GM19324 (cell line): ENCODE data around the gene NFKB1.

Source experiments
- ATAC-seq: cut with Tn5 transposase; IDR thresholded peaks from one replicate; pipeline ENCODE4 v1.9.1; 2021; ENCODE audit warnings: mild to moderate bottlenecking, moderate library complexity; ENCODE audit not compliant: unreplicated experiment, low FRiP score

NFKB1 gene

GRCh38 chr4:102527695-102528283 lies 26.6 kb downstream of the NFKB1 start:
- no peak for ATAC-seq

DNA sequence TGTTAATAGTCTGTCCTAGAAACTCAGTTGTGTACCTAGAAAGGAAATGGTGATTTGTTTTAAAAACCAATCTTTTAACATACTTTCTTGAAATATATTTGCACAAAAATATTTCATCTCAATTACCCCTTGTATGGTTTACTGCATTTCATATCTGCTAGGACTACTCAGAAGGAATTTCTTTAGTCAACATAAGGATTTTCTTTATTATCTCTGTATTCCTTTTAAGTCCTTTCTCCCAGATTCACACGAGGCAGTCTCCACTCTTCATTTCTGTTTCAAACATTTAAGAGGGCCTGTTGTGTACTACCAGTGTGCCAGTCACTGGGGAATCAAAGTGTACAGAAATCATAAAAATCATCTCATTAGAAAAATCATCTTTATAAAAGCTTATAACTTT lies 28.8 kb downstream of the NFKB1 start:
- ATAC-seq: no peak

DNA sequence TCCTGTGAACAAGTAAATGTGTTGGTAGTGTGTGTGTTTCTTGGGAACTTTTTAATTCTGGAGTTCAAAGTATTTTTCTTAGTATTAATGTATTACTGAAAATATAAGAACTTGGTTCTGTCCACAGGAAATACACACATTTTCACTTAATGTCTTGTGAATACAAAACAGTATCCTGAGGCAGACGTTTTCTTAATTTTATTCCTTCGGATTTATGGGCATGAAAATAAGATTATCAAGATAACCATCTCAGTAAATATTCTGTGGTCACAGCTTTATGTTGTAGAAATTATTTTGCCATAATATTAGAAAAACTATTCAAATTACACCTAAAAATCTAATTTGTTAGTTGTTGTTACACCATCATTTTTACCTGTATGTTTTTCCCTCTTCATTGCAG lies 29.8 kb downstream of the NFKB1 start:
- no peak for ATAC-seq

GRCh38 chr4:102531462-102531861 lies 30.3 kb downstream of the NFKB1 start:
- ATAC-seq: no peak

DNA sequence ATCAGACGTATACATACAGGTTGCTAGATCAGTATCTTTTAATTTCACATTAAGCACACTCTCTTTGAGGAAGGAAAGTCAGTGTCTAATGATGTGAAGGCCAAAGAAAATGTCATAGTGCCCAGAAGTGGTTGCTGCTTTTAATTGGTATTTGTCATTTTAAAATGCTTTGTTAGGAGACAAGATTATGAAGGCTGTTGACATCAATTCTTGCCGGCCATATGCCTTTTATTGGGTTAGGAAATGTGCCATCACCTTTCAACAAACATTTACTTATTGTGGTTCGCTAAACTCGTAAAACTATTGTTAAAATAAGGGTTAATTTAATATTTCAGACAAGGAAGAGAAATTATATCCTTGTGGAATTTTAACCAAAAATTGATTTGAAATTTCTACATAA lies 32.2 kb downstream of the NFKB1 start:
- no peak for ATAC-seq

- ATAC-seq: no peak
Measured at GRCh38 chr4:102533904-102534303, 32.7 kb downstream of the NFKB1 start.

- no peak for ATAC-seq
Measured at GRCh38 chr4:102534845-102535244, 33.7 kb downstream of the NFKB1 start.

- no peak for ATAC-seq
Measured at GRCh38 chr4:102535398-102536082, 34.4 kb downstream of the NFKB1 start.

GRCh38 chr4:102536768-102537167 lies 35.6 kb downstream of the NFKB1 start:
- no peak for ATAC-seq

DNA sequence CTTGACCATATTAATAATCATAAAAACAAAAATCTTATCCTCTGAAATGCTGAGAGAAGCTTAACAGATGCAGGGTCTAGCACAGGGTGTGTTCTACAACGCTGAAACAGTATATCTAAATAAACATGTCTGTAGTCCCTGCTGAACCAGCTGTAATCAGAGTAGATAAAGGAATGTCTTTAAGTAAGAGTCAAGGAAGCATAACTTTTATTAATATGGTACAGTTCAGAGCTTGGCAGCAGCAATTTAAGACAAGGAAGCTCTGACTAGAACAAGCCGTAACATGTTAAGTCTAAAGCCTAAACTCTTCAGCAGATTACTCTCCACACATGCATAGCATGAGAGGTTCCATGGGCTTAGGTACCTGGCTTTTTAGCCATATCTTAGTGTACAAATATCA lies 36.1 kb downstream of the NFKB1 start:
- ATAC-seq: no peak

GRCh38 chr4:102541697-102542096 lies 40.5 kb downstream of the NFKB1 start:
- ATAC-seq: no peak

DNA sequence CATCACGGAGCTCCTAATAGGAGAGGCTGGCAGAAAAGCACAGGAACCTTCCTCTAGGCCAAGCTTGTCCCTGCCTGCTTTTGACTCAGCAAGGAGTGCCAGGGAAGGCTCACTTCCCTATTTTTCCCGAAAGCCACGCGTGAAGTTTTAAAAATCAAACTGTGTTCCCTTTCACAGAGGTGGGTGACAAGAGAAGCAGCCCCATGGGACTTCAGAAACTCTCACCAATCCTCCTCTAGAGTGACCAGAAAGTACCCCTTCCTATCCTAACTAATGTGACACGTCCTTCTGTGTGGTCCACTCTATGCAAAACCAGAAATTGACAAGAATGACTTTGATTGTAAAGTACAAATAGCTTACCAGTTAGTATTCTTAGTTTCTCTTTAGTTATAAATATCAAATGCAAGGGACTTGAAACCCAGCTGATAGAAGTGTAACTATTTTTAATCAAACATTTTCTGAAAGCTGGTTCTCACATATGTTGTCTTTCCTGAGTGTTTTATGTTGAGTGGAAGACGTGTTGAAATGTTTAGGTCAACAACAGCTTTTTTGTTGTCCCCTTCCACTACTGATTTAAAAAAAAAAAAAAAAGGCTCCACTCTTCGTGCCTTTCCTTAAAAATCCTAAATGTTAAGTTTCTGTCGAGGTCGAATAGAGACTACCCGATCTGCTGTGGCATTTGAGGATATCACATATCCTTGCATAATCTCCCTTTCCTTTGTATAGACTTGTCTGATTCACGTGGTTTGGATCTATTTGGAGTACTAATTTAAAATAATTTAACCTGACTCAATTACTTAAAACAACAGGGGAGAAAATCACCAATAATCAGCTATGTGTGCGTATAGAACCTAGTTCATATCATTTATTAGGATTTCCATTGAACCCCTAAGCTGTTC lies 42.1 kb downstream of the NFKB1 start:
- ATAC-seq: peak; percentile 84

- no peak for ATAC-seq
Measured at GRCh38 chr4:102546635-102547034, 45.5 kb downstream of the NFKB1 start.

DNA sequence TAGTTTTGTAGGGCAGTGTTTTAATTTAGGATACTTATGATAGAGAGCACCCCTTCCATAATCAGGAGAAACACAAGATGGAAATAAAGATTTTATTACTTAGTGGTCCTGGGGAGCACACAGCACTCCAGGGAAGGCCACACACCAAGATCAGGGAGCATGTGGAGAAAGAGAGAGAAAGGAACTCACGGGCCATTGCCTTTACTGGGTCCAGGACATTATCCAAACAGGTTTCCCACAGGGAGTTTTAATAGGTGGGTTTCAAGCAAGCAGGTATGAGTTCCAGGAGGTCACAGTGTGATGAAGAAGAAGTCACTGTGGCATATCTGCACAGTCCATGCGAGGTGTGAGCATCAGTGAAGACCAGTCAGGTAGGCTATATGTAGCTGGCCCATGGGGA lies 46.8 kb downstream of the NFKB1 start:
- no peak for ATAC-seq

GRCh38 chr4:102551958-102552565 lies 50.9 kb downstream of the NFKB1 start:
- no peak for ATAC-seq

DNA sequence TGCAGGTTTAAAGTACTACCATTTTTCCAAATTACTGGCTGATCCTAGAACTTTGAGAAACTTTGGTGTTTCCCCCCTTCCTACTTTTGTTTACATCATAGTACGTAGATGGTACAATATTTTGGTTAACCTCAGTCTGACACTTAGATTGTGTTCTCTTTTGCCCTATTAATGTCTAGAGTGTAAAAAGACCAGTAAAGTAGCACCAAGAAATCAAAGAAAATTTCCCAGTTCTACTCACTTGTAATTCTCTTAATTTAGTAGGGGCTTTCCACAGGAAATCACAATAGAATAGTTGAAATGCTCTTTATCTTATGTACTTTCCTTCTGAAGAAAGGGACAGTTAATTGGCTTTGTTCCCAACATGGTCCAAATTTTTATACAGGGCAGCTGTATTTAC lies 51.6 kb downstream of the NFKB1 start:
- ATAC-seq: no peak

DNA sequence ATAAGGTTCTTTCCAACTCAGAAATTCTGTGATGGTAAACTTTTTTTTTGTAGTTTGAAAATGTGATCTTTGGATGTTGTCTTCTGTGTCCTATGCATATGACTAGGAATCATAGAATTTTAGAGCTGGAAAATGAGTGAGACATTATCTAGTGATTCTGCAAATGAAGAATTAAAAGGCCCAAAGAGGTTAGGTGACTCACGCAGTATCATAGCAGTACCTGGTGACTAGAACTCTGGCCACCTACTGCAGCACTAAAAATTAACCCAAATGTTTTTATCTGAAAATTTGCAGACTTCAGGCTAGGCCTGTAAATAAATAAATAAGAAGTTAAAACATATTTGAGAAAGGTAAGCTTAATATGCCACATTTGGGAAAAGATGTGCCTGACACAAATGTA lies 52.8 kb downstream of the NFKB1 start:
- no peak for ATAC-seq

- ATAC-seq: no peak
Measured at GRCh38 chr4:102554482-102554881, 53.3 kb downstream of the NFKB1 start.

DNA sequence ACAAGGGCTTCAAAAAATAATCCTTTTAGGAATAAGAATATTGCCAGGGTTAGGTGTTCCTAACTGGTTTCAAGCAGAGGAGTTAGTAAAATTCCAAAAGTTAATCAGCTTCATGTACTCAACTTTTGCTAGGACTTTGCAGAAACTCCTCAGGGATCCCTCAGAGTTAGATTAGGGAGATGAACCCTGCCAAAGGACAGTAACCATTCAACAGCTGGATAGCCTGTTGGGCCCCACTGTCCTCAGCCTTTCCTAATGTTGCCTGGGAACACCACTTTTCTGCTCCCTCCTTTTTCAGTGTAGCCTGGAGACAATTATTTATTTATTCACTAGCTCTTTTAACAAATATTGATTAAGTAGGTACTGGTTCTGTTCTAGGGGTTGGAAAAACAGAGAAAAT lies 53.8 kb downstream of the NFKB1 start:
- ATAC-seq: no peak

GRCh38 chr4:102557636-102558035 lies 56.5 kb downstream of the NFKB1 start:
- no peak for ATAC-seq

DNA sequence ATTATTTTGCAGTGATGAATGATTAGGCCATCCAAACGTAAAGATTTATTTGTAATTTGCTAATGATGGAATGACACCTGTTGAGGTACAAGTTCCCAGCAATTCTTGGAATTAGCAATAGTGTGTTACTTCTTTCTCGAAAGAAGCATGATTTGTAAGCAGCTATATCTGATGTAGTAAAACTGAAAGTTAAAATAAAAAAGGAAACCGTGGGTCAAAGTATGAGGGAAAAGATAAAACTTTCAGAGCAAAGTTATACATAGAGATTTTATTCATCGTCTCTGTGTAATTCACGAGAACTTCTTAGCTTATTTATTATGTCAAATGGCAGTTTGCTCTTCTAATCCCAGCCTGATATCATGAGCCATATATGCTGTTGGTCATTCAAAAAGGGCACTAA lies 59.0 kb downstream of the NFKB1 start:
- no peak for ATAC-seq
